Muscle layer of duodenum (tissue), 2 donors: Measurements from ENCODE around the gene CPSF4.

Experiments used
- H3K27ac ChIP-seq: one replicate; pipeline ENCODE4 v1.7.0; 2013; ENCODE audit warnings: mild to moderate bottlenecking, low read length
- H3K27me3 ChIP-seq: one replicate; pipeline ENCODE4 v1.7.0; 2013; ENCODE audit warnings: low read depth, mild to moderate bottlenecking, control low read depth, low read length
- H3K36me3 ChIP-seq, 2 donors: one replicate each; pipeline ENCODE4 v1.7.0; 2013; ENCODE audit warnings: low read length in 2 of 2, control low read depth in 1 of 2, mild to moderate bottlenecking in 1 of 2; ENCODE audit not compliant: insufficient read depth in 2 of 2, control insufficient read depth in 1 of 2
- H3K4me1 ChIP-seq, 2 donors: one replicate each; pipeline ENCODE4 v1.7.0; 2013; ENCODE audit warnings: low read length in 2 of 2, mild to moderate bottlenecking in 2 of 2, control low read depth in 1 of 2, moderate library complexity in 1 of 2; ENCODE audit not compliant: insufficient read depth in 2 of 2, control insufficient read depth in 1 of 2
- H3K4me3 ChIP-seq, 2 donors: one replicate each; pipeline ENCODE4 v1.7.0; 2013; ENCODE audit warnings: low read length in 2 of 2, low read depth in 1 of 2, mild to moderate bottlenecking in 1 of 2
- H3K9me3 ChIP-seq, 2 donors: one replicate each; pipeline ENCODE4 v1.7.0; 2013; ENCODE audit warnings: low read length in 2 of 2, control low read depth in 1 of 2, mild to moderate bottlenecking in 1 of 2; ENCODE audit not compliant: control insufficient read depth in 1 of 2
- donor health status: healthy.

CPSF4 gene

GRCh38 chr7:99438573-99439480, at the start of gene CPSF4, which contains the start of gene PTCD1:
Gene CPSF4, plus strand, starts transcription at chr7:99438943. Its CDS starts 140 bp downstream, at chr7:99439083.
Gene PTCD1, minus strand, starts transcription at chr7:99438798. Its CDS starts 3,556 bp downstream, at chr7:99435242.
- H3K27me3 ChIP-seq: no peaks in the 10 kb centered on the region
- peaks cover 10 to 33% of the 10 kb centered on the region in 2 donors for H3K4me1 ChIP-seq

GRCh38 chr7:99389772-99390171, 49.0 kb upstream of the CPSF4 start:
- Histone ChIP-seq H3K9me3 (no peaks in the 10 kb centered on the region), H3K27me3 (no peaks in the 10 kb centered on the region), H3K27ac (no peak overlapping the region), H3K4me1 (peaks cover 9 to 17% of the 10 kb centered on the region in 2 donors), H3K4me3 (no peak overlapping the region), H3K36me3 (peaks cover 28 to 44% of the 10 kb centered on the region in 2 donors)

More at GRCh38 chr7:99438573-99439480, at the start of gene CPSF4, which contains the start of gene PTCD1:
- peak within 1 kb of the TSS; percentile 65 for H3K27ac ChIP-seq
- peak within 1 kb of the TSS; percentile 78 to 97 for H3K4me3 ChIP-seq
- H3K36me3 ChIP-seq: peaks cover 5 to 8% of the 10 kb centered on the region in 2 donors
- no peaks in the 10 kb centered on the region for H3K9me3 ChIP-seq

DNA sequence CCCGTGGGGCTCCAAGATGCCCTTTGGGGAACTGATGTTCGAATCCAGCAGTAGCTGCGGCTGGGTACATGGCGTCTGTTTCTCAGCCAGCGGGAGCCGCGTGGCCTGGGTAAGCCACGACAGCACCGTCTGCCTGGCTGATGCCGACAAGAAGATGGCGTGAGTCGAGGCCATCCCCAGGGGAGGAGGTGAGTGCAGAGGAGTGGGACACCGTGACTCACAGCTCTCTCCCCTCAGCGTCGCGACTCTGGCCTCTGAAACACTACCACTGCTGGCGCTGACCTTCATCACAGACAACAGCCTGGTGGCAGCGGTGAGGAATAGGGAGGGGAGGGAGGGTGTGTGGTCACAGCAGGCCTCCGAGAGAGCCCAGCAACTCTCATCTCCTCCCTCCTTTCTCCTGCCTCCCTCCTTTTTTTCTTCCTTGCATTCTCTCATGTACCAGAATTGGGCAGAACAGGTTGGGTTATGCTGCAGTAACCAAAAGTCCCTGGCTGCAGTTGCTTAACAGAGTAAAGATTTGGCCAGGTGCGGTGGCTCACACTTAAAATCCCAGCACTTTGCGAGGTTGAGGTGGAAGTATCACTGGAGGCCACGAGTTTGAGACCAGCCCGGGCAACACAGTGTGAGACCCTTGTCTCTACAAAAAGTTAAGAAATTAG, 47.7 kb upstream of the CPSF4 start:
- Histone ChIP-seq H3K9me3 (no peaks in the 10 kb centered on the region), H3K4me1 (peaks cover 9 to 17% of the 10 kb centered on the region in 2 donors), H3K27me3 (no peaks in the 10 kb centered on the region), H3K36me3 (peaks cover 40 to 56% of the 10 kb centered on the region in 2 donors), H3K4me3 (no peak overlapping the region), H3K27ac (no peak overlapping the region)

- Histone ChIP-seq H3K4me1 (peaks cover 9 to 17% of the 10 kb centered on the region in 2 donors), H3K4me3 (no peak overlapping the region), H3K27me3 (no peaks in the 10 kb centered on the region), H3K27ac (no peak overlapping the region), H3K36me3 (peaks cover 36 to 52% of the 10 kb centered on the region in 2 donors), H3K9me3 (no peaks in the 10 kb centered on the region)
Observed at GRCh38 chr7:99392046-99392445, 46.7 kb upstream of the CPSF4 start.

DNA sequence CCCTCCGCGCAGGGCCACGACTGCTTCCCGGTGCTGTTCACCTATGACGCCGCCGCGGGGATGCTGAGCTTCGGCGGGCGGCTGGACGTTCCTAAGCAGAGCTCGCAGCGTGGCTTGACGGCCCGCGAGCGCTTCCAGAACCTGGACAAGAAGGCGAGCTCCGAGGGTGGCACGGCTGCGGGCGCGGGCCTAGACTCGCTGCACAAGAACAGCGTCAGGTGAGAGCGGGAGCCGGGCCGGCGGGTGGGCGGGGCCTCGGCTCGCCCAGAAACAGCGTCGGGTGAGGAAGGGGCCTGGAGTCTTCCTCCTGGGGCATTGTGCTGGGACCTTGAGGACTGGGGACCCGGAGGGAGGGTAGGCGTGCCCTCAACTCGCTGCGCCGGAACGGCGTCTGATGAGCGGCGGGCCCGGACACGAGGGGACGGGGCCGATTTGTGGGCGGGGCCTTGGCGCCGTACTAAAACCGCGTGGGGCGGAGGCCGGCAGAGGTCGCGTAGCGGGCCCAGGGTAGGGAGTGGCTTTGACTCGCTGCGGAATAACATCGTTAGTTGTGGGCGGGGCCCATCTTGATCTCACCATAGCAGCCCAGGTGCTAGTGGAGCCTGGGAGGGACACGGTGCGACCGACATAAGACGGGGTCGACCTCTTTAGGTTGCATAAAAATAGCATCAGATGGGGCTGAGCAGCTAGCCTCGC, 45.9 kb upstream of the CPSF4 start:
- Histone ChIP-seq H3K27ac (peak overlapping the region; percentile 7), H3K27me3 (no peaks in the 10 kb centered on the region), H3K9me3 (no peaks in the 10 kb centered on the region), H3K4me3 (peak overlapping the region; percentile 42 to 79), H3K4me1 (peaks cover 9 to 17% of the 10 kb centered on the region in 2 donors), H3K36me3 (peaks cover 42 to 58% of the 10 kb centered on the region in 2 donors)

DNA sequence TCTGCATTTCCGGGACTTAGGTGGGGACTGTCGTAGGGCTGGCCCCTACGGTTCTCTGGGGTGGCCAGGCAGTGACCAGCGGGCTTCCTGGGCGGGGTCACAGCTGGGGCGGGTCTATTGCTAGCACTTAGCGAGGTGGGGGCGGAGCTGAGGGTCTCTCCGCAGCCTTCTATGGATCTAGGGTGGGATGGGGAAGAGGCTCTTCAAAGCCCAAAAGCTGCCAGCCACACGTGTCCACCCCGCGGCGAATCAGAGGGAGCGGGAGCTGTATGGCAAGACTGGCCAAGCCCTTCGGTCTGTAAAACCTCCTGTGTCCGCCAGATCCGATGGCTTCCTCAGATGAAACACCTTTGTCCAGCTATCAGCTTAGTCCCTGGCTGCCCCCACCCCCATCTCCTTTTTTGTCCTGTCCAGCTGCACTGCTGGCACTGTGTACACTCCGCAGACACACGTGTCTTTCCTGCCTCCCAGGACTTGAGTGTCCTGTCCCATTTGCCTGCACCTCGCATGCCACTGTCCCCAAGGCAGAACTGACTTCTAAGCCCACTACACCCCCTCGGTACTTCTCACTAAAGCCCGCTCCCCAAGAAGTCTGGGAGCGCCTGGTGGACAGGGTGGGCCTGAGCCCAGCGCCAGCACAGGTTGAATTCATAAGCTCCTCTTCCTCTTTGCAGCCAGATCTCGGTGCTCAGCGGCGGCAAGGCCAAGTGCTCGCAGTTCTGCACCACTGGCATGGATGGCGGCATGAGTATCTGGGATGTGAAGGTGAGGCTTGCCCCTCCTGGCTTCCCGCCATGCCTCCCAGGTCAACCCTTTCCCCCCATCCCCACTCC, 45.2 kb upstream of the CPSF4 start:
- H3K9me3 ChIP-seq: no peaks in the 10 kb centered on the region
- peaks cover 48 to 60% of the 10 kb centered on the region in 2 donors for H3K36me3 ChIP-seq
- peak overlapping the region; percentile 42 to 79 for H3K4me3 ChIP-seq
- H3K27ac ChIP-seq: peak overlapping the region; percentile 7
- peaks cover 9 to 17% of the 10 kb centered on the region in 2 donors for H3K4me1 ChIP-seq
- no peaks in the 10 kb centered on the region for H3K27me3 ChIP-seq

- H3K4me1 ChIP-seq: peaks cover 9 to 17% of the 10 kb centered on the region in 2 donors
- no peaks in the 10 kb centered on the region for H3K27me3 ChIP-seq
- no peaks in the 10 kb centered on the region for H3K9me3 ChIP-seq
- no peak overlapping the region for H3K4me3 ChIP-seq
- peaks cover 53 to 64% of the 10 kb centered on the region in 2 donors for H3K36me3 ChIP-seq
- no peak overlapping the region for H3K27ac ChIP-seq
Observed at GRCh38 chr7:99394188-99394502, 44.6 kb upstream of the CPSF4 start.

GRCh38 chr7:99395616-99396327, 43.0 kb upstream of the CPSF4 start:
- Histone ChIP-seq H3K4me1 (peaks cover 9 to 17% of the 10 kb centered on the region in 2 donors), H3K9me3 (no peaks in the 10 kb centered on the region), H3K27ac (no peak overlapping the region), H3K27me3 (no peaks in the 10 kb centered on the region), H3K4me3 (no peak overlapping the region), H3K36me3 (peaks cover 58 to 64% of the 10 kb centered on the region in 2 donors)

- Histone ChIP-seq H3K4me1 (peaks cover 9 to 17% of the 10 kb centered on the region in 2 donors), H3K36me3 (peaks cover 59 to 67% of the 10 kb centered on the region in 2 donors), H3K27ac (no peak overlapping the region), H3K9me3 (no peaks in the 10 kb centered on the region), H3K4me3 (no peak overlapping the region), H3K27me3 (no peaks in the 10 kb centered on the region)
Observed at GRCh38 chr7:99396418-99397296, 42.1 kb upstream of the CPSF4 start.
